HepG2 (cell line): ENCODE results near the gene GDE1. TPM values are rescaled to one million over a fixed set of nuclear protein-coding genes. Genes with fewer than 3 reads are reported as not detected.
"Not testable (repeated sequence)": the region's sequence is repeated elsewhere in the genome, so short reads cannot be mapped to it uniquely, and the experiment has no call there.

Experiments
- ATAC-seq: fragments of 200-7000 bp; cut with Tn5 transposase; 3 replicates; pipeline ENCODE4 v1.9.1; 2020; ENCODE audit warnings: mild to moderate bottlenecking, moderate library complexity
- BruUV-seq: library from RNA; stranded (reverse); fragments of 400-500 nt; replicated peaks from 2 replicates; lab custom pipeline; 2021; lab: Mats Ljungman, UMichigan
- CTCF ChIA-PET: fragments of 300-600 bp; formaldehyde crosslinking; extraction: SDS; loops from one replicate; lab custom pipeline; 2021; ENCODE audit warnings: low total read pairs, inconsistent platforms, low intra/inter-chr PET ratio; lab: Yijun Ruan, JAX
- POLR2A ChIA-PET: fragments of 350-600 bp; sonication (Branson Sonifier 250); formaldehyde crosslinking; loops from one replicate; lab custom pipeline; 2020; ENCODE audit warnings: antibody characterized with exemption, inconsistent platforms; lab: Yijun Ruan, JAX
- DNase-seq: peaks from one replicate; pipeline ENCODE4 v3.0.0-alpha.2; 2015; ENCODE audit warnings: low spot score
- FAIRE-seq: peaks from 3 replicates; lab custom pipeline; 2011; peaks lifted over from hg19 to GRCh38; lab: Jason Lieb, UNC
- H2AFZ ChIP-seq: one replicate; pipeline ENCODE4 v1.6.1; 2011; ENCODE audit warnings: low read length, inconsistent platforms
- H3K27ac ChIP-seq: fragments of 300-600 bp; 3 replicates; pipeline ENCODE4 v1.8.0; 2011; ENCODE audit warnings: mixed run types, mild to moderate bottlenecking, mixed read lengths, low read length, inconsistent platforms; ENCODE audit not compliant: insufficient read depth; ENCODE audit errors: extremely low read length
- H3K27me3 ChIP-seq, 2 experiments: fragments of 200-600 bp in 1 of 2; 2 replicates in 1 of 2; 3 replicates in 1 of 2; pipeline versions ENCODE4 v1.6.0 to v1.8.0; 2011; ENCODE audit warnings: low read length in 2 of 2, mild to moderate bottlenecking in 2 of 2, moderate library complexity in 2 of 2, inconsistent platforms in 1 of 2; ENCODE audit not compliant: insufficient read depth in 2 of 2, control insufficient read depth in 1 of 2
- H3K36me3 ChIP-seq, 2 experiments: fragments of 200-600 bp in 1 of 2; replicated peaks in 1 of 2; 2 replicates in 1 of 2; 3 replicates in 1 of 2; pipeline versions ENCODE4 v1.5.1 to v1.8.0; 2011; ENCODE audit warnings: low read length in 2 of 2, inconsistent platforms in 1 of 2; ENCODE audit not compliant: insufficient read depth in 2 of 2, control insufficient read depth in 1 of 2
- H3K4me1 ChIP-seq: 2 replicates; pipeline ENCODE4 v1.5.1; 2012; ENCODE audit warnings: low read length, inconsistent platforms; ENCODE audit not compliant: insufficient read depth
- H3K4me2 ChIP-seq: 2 replicates; pipeline ENCODE4 v1.6.0; 2011; ENCODE audit warnings: low read depth, low read length, inconsistent platforms
- H3K4me3 ChIP-seq, 3 experiments: fragments of 200-600 bp in 1 of 3; sonication (generic), shearing (Covaris generic) in 1 of 3; replicated peaks in 1 of 3; 2 replicates each; pipeline ENCODE4 v1.5.1; 2011 to 2016; ENCODE audit warnings: low read length in 3 of 3, inconsistent platforms in 2 of 3, low read depth in 2 of 3, mild to moderate bottlenecking in 2 of 3, control low read depth in 1 of 3, mixed read lengths in 1 of 3; ENCODE audit not compliant: insufficient read depth in 1 of 3
- H3K79me2 ChIP-seq: one replicate; pipeline ENCODE4 v1.6.1; 2011; ENCODE audit warnings: low read length, inconsistent platforms; ENCODE audit not compliant: insufficient read depth
- H3K9ac ChIP-seq: 2 replicates; pipeline ENCODE4 v1.6.0; 2011; ENCODE audit warnings: mild to moderate bottlenecking, low read depth, low read length, inconsistent platforms; ENCODE audit not compliant: insufficient read depth
- H3K9me3 ChIP-seq: 2 replicates; pipeline ENCODE4 v1.5.1; 2012; ENCODE audit warnings: mild to moderate bottlenecking, low read length
- H4K20me1 ChIP-seq: 2 replicates; pipeline ENCODE4 v1.6.0; 2011; ENCODE audit warnings: inconsistent platforms, mild to moderate bottlenecking, low read length, moderate library complexity; ENCODE audit not compliant: insufficient read depth
- GATAD2A ChIP-seq: IDR thresholded peaks from 2 replicates; pipeline ENCODE4 v1.6.1; 2016
- GFI1 ChIP-seq: sonication (generic); formaldehyde crosslinking; IDR thresholded peaks from 2 replicates; pipeline ENCODE4 v1.5.0; 2020; ENCODE audit warnings: missing genetic modification reagents, mild to moderate bottlenecking, borderline replicate concordance
- GLI4 ChIP-seq: sonication (generic); formaldehyde crosslinking; IDR thresholded peaks from 2 replicates; pipeline ENCODE4 v1.5.1; 2020; ENCODE audit warnings: missing genetic modification reagents, mild to moderate bottlenecking, moderate library complexity, borderline replicate concordance
- HMG20A ChIP-seq: IDR thresholded peaks from 2 replicates; pipeline ENCODE4 v1.6.1; 2016; ENCODE audit warnings: borderline replicate concordance
- MEIS2 ChIP-seq: sonication (generic); formaldehyde crosslinking; IDR thresholded peaks from 2 replicates; pipeline ENCODE4 v1.9.0; 2021; ENCODE audit warnings: mild to moderate bottlenecking, missing genetic modification reagents
- POGZ ChIP-seq: sonication (generic); formaldehyde crosslinking; IDR thresholded peaks from 2 replicates; pipeline ENCODE4 v1.4.0; 2020; ENCODE audit warnings: mild to moderate bottlenecking, missing genetic modification reagents
- SOX5 ChIP-seq: IDR thresholded peaks from 2 replicates; pipeline ENCODE4 v1.6.1; 2016; ENCODE audit warnings: borderline replicate concordance
- SOX6 ChIP-seq, 2 experiments: fragments of 450-650 bp in 1 of 2; sonication (generic) in 1 of 2; formaldehyde crosslinking in 1 of 2; IDR thresholded peaks; 2 replicates each; pipeline versions ENCODE4 v1.4.0 to v1.6.1; 2017 to 2020; ENCODE audit warnings: antibody characterized with exemption in 1 of 2, mild to moderate bottlenecking in 1 of 2, missing genetic modification reagents in 1 of 2
- THAP11 ChIP-seq: IDR thresholded peaks from 2 replicates; pipeline ENCODE4 v1.6.1; 2016; ENCODE audit warnings: missing biosample characterization, missing genetic modification reagents
- ZNF232 ChIP-seq: sonication (generic); formaldehyde crosslinking; IDR thresholded peaks from 2 replicates; pipeline ENCODE4 v1.4.0; 2020; ENCODE audit warnings: missing genetic modification reagents, borderline replicate concordance
- ZNF33A ChIP-seq: sonication (generic); formaldehyde crosslinking; IDR thresholded peaks from 2 replicates; pipeline ENCODE4 v1.5.1; 2020; ENCODE audit warnings: missing genetic modification reagents, mild to moderate bottlenecking, moderate library complexity, borderline replicate concordance
- ZNF850 ChIP-seq: sonication (generic); formaldehyde crosslinking; conservative IDR thresholded peaks from 2 replicates; pipeline ENCODE4 v1.9.0; 2021; ENCODE audit warnings: mild to moderate bottlenecking, missing genetic modification reagents
- WGBS: methylation state at CpG from one replicate; pipeline ENCODE4 v1.1.6; 2017; ENCODE audit warnings: low lambda C conversion rate; 5-methylcytosine and 5-hydroxymethylcytosine counted together
- in situ Hi-C: cut with HindIII; loops from 2 replicates; pipeline ENCODE4 v1.10.0; 2017; ENCODE audit warnings: low pct_unique_long_range_greater_than_20kb; ENCODE audit not compliant: extremely low pct_ligation_motif_present
- intact Hi-C: fragments of 100-400 bp; cut with micrococcal nuclease; formaldehyde crosslinking; loops from one replicate; pipeline ENCODE4 v1.10.0; 2022; ENCODE audit not compliant: unreplicated experiment
- polyA plus RNA-seq, 8 experiments: library from polyadenylated mRNA; depleted of rRNA in 3 of 8; stranded (reverse) in 7 of 8; unstranded in 1 of 8; fragments of >200 nt; fragmentation: Illumina TruSeq in 4 of 8; extraction: Trizol in 4 of 8; gene quantifications; 2 replicates each; pipeline versions ENCODE4 v1.2.1 to v1.2.3, GENCODE V29; 2011 to 2016; ENCODE audit warnings: low read depth in 4 of 8, missing spikeins in 1 of 8, mixed read lengths in 1 of 8; ENCODE audit not compliant: insufficient read depth in 1 of 8
- total RNA-seq, 5 experiments: library from RNA; depleted of rRNA; stranded (reverse); fragments of >200 nt; fragmentation: Illumina TruSeq; extraction: Trizol; gene quantifications; 2 replicates each; pipeline ENCODE4 v1.2.3, GENCODE V29; 2016; ENCODE audit warnings: low read depth in 1 of 5
- TF ChIP-seq, protein P1 (sequence below): sonication (generic); formaldehyde crosslinking; IDR thresholded peaks from 2 replicates; pipeline ENCODE4 v1.4.0; 2020; ENCODE audit warnings: missing genetic modification reagents, borderline replicate concordance
- TF ChIP-seq, protein P2 (sequence below): IDR thresholded peaks from 2 replicates; pipeline ENCODE4 v1.6.1; 2018; ENCODE audit warnings: missing genetic modification reagents, mild to moderate bottlenecking, missing compliant biosample characterization
- TF ChIP-seq, protein P3 (sequence below): IDR thresholded peaks from 2 replicates; pipeline ENCODE4 v1.4.0; 2020; ENCODE audit warnings: mild to moderate bottlenecking, missing genetic modification reagents

Gene GDE1
- total and polyA plus RNA-seq, 2 of the 13 experiments (the other 11 are each of a cell fraction or from before 2014, with no cell fraction given), result 35.9 to 59.0 TPM

DNA sequence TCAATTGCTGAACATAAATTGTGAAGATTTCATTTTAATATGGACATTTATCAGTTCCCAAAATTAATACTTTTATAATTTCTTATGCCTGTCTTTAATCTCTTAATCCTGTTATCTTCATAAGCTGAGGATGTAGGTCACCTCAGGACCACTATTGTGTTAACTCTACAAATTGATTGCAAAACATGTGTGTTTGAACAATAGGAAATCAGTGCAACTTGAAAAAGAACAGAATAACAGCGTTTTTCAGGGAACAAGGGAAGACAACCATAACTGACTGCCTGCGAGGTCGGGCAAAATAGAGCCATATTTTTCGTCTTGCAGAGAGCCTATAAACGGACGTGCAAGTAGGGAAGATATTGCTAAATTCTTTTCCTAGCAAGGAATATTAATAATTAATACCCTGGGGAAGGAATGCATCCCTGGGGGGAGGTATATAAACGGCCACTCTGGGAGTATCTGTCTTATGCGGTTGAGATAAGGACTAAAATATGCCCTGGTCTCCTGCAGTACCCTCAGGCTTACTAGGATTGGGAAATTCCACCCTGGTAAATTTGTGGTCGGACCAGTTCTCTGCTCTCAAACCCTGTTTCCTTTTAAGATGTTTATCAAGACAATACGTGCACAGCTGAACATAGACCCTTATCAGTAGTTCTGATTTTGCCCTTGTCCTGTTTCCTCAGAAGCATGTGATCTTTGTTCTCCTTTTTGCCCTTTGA lies 21.5 kb upstream of the GDE1 start:
- ATAC-seq; intact Hi-C loops; H3K9me3 ChIP-seq; H3K27me3 ChIP-seq; H4K20me1 ChIP-seq; H3K4me3 ChIP-seq; H3K79me2 ChIP-seq; H2AFZ ChIP-seq; FAIRE-seq; BruUV-seq; DNase-seq; H3K4me2 ChIP-seq; CTCF ChIA-PET; H3K9ac ChIP-seq; in situ Hi-C loops; TF ChIP-seq SOX6 (IDR thresholded peaks at IDR 0.05): not testable (repeated sequence)
- H3K4me1 ChIP-seq, result peaks cover 39% of the 10 kb centered on the region
- peaks cover 1 to 16% of the 10 kb centered on the region in 2 experiments for H3K36me3 ChIP-seq
- peak overlapping the region; percentile 8 for H3K27ac ChIP-seq
- POLR2A ChIA-PET, result interaction anchor here (2.0 kb wide), 1 partner anchor 20 kb away, joined by 11 read pairs; the partner anchor contains the start of gene CCP110
- WGBS, result 87% methylated on average over 10 of the region's 10 CpGs
- TF ChIP-seq GFI1 (peak; percentile 95), HMG20A (0 out of 2 replicates have a peak, but pooled peaks have one; percentile 51), ZNF232 (0 out of 2 replicates have a peak, but pooled peaks have one; percentile 26), THAP11 (CRISPR knock-in tag) (peak; percentile 16; the same call in 1 of the 2 replicates), GATAD2A (CRISPR knock-in tag) (0 out of 2 replicates have a peak, but pooled peaks have one; percentile 26), GLI4 (CRISPR knock-in tag) (peak; percentile 6; the same call in 1 of the 2 replicates), ZNF850 (CRISPR knock-in tag) (0 out of 2 replicates have a peak, but pooled peaks have one; percentile 58), ZNF33A (CRISPR knock-in tag) (0 out of 2 replicates have a peak, but pooled peaks have one; percentile 52), SOX6 (CRISPR knock-in tag; IDR thresholded peaks at IDR 0.05) (peak; percentile 82), SOX5 (CRISPR knock-in tag) (peak; percentile 78; the same call in 1 of the 2 replicates), MEIS2 (CRISPR knock-in tag) (0 out of 2 replicates have a peak, but pooled peaks have one; percentile 22), POGZ (CRISPR knock-in tag) (peak; percentile 28; the same call in 1 of the 2 replicates)
- TF ChIP-seq, protein P1, sequence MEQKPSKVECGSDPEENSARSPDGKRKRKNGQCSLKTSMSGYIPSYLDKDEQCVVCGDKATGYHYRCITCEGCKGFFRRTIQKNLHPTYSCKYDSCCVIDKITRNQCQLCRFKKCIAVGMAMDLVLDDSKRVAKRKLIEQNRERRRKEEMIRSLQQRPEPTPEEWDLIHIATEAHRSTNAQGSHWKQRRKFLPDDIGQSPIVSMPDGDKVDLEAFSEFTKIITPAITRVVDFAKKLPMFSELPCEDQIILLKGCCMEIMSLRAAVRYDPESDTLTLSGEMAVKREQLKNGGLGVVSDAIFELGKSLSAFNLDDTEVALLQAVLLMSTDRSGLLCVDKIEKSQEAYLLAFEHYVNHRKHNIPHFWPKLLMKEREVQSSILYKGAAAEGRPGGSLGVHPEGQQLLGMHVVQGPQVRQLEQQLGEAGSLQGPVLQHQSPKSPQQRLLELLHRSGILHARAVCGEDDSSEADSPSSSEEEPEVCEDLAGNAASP, result peak; percentile 55; the same call in 1 of the 2 replicates
- TF ChIP-seq, protein P2, sequence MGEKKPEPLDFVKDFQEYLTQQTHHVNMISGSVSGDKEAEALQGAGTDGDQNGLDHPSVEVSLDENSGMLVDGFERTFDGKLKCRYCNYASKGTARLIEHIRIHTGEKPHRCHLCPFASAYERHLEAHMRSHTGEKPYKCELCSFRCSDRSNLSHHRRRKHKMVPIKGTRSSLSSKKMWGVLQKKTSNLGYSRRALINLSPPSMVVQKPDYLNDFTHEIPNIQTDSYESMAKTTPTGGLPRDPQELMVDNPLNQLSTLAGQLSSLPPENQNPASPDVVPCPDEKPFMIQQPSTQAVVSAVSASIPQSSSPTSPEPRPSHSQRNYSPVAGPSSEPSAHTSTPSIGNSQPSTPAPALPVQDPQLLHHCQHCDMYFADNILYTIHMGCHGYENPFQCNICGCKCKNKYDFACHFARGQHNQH (CRISPR knock-in tag), result 0 out of 2 replicates have a peak, but pooled peaks have one; percentile 17
- TF ChIP-seq, protein P3, sequence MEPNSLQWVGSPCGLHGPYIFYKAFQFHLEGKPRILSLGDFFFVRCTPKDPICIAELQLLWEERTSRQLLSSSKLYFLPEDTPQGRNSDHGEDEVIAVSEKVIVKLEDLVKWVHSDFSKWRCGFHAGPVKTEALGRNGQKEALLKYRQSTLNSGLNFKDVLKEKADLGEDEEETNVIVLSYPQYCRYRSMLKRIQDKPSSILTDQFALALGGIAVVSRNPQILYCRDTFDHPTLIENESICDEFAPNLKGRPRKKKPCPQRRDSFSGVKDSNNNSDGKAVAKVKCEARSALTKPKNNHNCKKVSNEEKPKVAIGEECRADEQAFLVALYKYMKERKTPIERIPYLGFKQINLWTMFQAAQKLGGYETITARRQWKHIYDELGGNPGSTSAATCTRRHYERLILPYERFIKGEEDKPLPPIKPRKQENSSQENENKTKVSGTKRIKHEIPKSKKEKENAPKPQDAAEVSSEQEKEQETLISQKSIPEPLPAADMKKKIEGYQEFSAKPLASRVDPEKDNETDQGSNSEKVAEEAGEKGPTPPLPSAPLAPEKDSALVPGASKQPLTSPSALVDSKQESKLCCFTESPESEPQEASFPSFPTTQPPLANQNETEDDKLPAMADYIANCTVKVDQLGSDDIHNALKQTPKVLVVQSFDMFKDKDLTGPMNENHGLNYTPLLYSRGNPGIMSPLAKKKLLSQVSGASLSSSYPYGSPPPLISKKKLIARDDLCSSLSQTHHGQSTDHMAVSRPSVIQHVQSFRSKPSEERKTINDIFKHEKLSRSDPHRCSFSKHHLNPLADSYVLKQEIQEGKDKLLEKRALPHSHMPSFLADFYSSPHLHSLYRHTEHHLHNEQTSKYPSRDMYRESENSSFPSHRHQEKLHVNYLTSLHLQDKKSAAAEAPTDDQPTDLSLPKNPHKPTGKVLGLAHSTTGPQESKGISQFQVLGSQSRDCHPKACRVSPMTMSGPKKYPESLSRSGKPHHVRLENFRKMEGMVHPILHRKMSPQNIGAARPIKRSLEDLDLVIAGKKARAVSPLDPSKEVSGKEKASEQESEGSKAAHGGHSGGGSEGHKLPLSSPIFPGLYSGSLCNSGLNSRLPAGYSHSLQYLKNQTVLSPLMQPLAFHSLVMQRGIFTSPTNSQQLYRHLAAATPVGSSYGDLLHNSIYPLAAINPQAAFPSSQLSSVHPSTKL, result peak; percentile 48
